Activated B cell treated with CpG ODN at 0.5 μM for 24 hours (primary cell): ENCODE measurements around the gene SPEF2. TPM values are rescaled to one million over a fixed set of nuclear protein-coding genes. Genes with fewer than 3 reads are reported as not detected.

ENCODE experiments used
- ATAC-seq: fragments of 200-7000 bp; cut with Tn5 transposase; one replicate; pipeline ENCODE4 v1.10.0; 2021; ENCODE audit warnings: low read depth, mild to moderate bottlenecking, moderate library complexity
- CTCF ChIA-PET: fragments of 350-600 bp; sonication (Branson Sonifier 250); formaldehyde crosslinking; loops from one replicate; lab custom pipeline; 2021; ENCODE audit warnings: antibody characterized with exemption; lab: Charles Lee
- POLR2A ChIA-PET: fragments of 350-600 bp; sonication (Branson Sonifier 250); formaldehyde crosslinking; loops from one replicate; lab custom pipeline; 2021; ENCODE audit warnings: antibody characterized with exemption; lab: Charles Lee
- DNase-seq: peaks from one replicate; pipeline ENCODE4 v3.0.0; 2022
- H3K27ac Mint-ChIP-seq: one replicate; pipeline ENCODE4 v1.8.0; 2020; ENCODE audit warnings: mixed read lengths
- H3K27me3 Mint-ChIP-seq: one replicate; pipeline ENCODE4 v1.8.0; 2021; ENCODE audit warnings: mixed read lengths
- H3K36me3 Mint-ChIP-seq: one replicate; pipeline ENCODE4 v1.8.0; 2021; ENCODE audit warnings: low read depth, mixed read lengths
- H3K4me1 Mint-ChIP-seq: one replicate; pipeline ENCODE4 v1.8.0; 2021; ENCODE audit warnings: mixed read lengths
- H3K4me3 Mint-ChIP-seq: one replicate; pipeline ENCODE4 v1.8.0; 2020; ENCODE audit warnings: mild to moderate bottlenecking, mixed read lengths
- H3K9me3 Mint-ChIP-seq: one replicate; pipeline ENCODE4 v1.8.0; 2020; ENCODE audit warnings: mixed read lengths
- CTCF ChIP-seq: fragments of 200-600 bp; IDR thresholded peaks from one replicate; pipeline ENCODE4 v1.8.0; 2022; ENCODE audit warnings: antibody characterized with exemption, mild to moderate bottlenecking
- intact Hi-C: fragments of 100-400 bp; cut with micrococcal nuclease; formaldehyde crosslinking; loops from one replicate; pipeline ENCODE4 v1.15.1; 2024
- total RNA-seq: library from RNA; stranded (reverse); gene quantifications from 2 replicates; pipeline ENCODE4 v1.2.3, GENCODE V29; 2022

SPEF2 gene
- total RNA-seq, 1 donor from 2014 or later, result 2.4 TPM

- TF ChIP-seq CTCF, result no peak
- Mint-ChIP-seq H3K27me3 (no peaks in the 10 kb centered on the region), H3K36me3 (no peaks in the 10 kb centered on the region), H3K27ac (no peak overlapping the region), H3K4me3 (no peak overlapping the region), H3K9me3 (no peaks in the 10 kb centered on the region), H3K4me1 (no peaks in the 10 kb centered on the region)
- ChIA-PET CTCF (no interaction called here), POLR2A (no interaction called here)
- ATAC-seq (no peak), DNase-seq (no peak)
- intact Hi-C loops, result no loop called here
These were observed 153.6 kb downstream of the SPEF2 start for GRCh38 chr5:35771300-35771699.

GRCh38 chr5:35771839-35772238 lies 154.2 kb downstream of the SPEF2 start:
- Mint-ChIP-seq H3K27ac (no peak overlapping the region), H3K9me3 (no peaks in the 10 kb centered on the region), H3K4me3 (no peak overlapping the region), H3K4me1 (no peaks in the 10 kb centered on the region), H3K36me3 (no peaks in the 10 kb centered on the region), H3K27me3 (no peaks in the 10 kb centered on the region)
- ChIA-PET POLR2A (no interaction called here), CTCF (no interaction called here)
- ATAC-seq (no peak), DNase-seq (no peak)
- no peak for TF ChIP-seq CTCF
- intact Hi-C loops, result no loop called here

- H3K27me3 Mint-ChIP-seq, result no peaks in the 10 kb centered on the region
- no peaks in the 10 kb centered on the region for H3K36me3 Mint-ChIP-seq
- intact Hi-C loops, result no loop called here
- no peak for TF ChIP-seq CTCF
- DNase-seq (no peak), ATAC-seq (no peak)
- no peak overlapping the region for H3K4me3 Mint-ChIP-seq
- no peaks in the 10 kb centered on the region for H3K4me1 Mint-ChIP-seq
- POLR2A ChIA-PET, result no interaction called here
- no peak overlapping the region for H3K27ac Mint-ChIP-seq
- CTCF ChIA-PET, result no interaction called here
- no peaks in the 10 kb centered on the region for H3K9me3 Mint-ChIP-seq
These were observed 156.3 kb downstream of the SPEF2 start for GRCh38 chr5:35773967-35774366.

GRCh38 chr5:35776757-35777156 lies 159.1 kb downstream of the SPEF2 start:
- POLR2A ChIA-PET, result no interaction called here
- TF ChIP-seq CTCF, result no peak
- Mint-ChIP-seq H3K27ac (no peak overlapping the region), H3K4me3 (no peak overlapping the region), H3K4me1 (no peaks in the 10 kb centered on the region), H3K27me3 (no peaks in the 10 kb centered on the region), H3K9me3 (no peaks in the 10 kb centered on the region), H3K36me3 (no peaks in the 10 kb centered on the region)
- ATAC-seq, result no peak
- no peak for DNase-seq
- CTCF ChIA-PET, result interaction anchor here (1.1 to 6.4 kb wide), 6 partner anchors 36 to 689 kb away, joined by 3 to 28 read pairs (median 5); no protein-coding TSS in a partner anchor
- intact Hi-C loops, result loop anchor here (1.0 to 5.0 kb wide), 3 partner anchors 150 to 689 kb away; partner anchors contain the start of gene SPEF2

GRCh38 chr5:35777358-35778087 lies 159.9 kb downstream of the SPEF2 start:
- H3K4me3 Mint-ChIP-seq, result no peak overlapping the region
- no peaks in the 10 kb centered on the region for H3K4me1 Mint-ChIP-seq
- ChIA-PET CTCF (interaction anchor here (1.1 to 6.4 kb wide), 8 partner anchors 16 to 690 kb away, joined by 3 to 28 read pairs (median 5); no protein-coding TSS in a partner anchor), POLR2A (no interaction called here)
- H3K9me3 Mint-ChIP-seq, result no peaks in the 10 kb centered on the region
- no peak for DNase-seq
- H3K27me3 Mint-ChIP-seq, result no peaks in the 10 kb centered on the region
- H3K27ac Mint-ChIP-seq, result no peak overlapping the region
- no peaks in the 10 kb centered on the region for H3K36me3 Mint-ChIP-seq
- intact Hi-C loops, result loop anchor here (1.0 to 5.0 kb wide), 3 partner anchors 149 to 690 kb away; partner anchors contain the start of gene SPEF2
- ATAC-seq, result no peak
- TF ChIP-seq CTCF, result no peak
